DMS53 treated with DMSO at 0.1 percent for 48 hours (cell line): ENCODE data around the gene DDX49.

Experiments
- DNase-seq: peaks from one replicate; lab custom pipeline; 2025; ENCODE audit not compliant: unreplicated experiment; lab: John Stamatoyannopoulos, UW

Gene DDX49

GRCh38 chr19:18919086-18919899 lies at the start of gene DDX49, which contains the start of gene COPE:
Gene DDX49, plus strand, starts transcription at chr19:18919715. Its CDS starts 27 bp downstream, at chr19:18919742.
Gene COPE, minus strand, starts transcription at chr19:18919387. Its CDS starts 39 bp downstream, at chr19:18919348.
- peak; percentile 96 for DNase-seq

- DNase-seq: no peak
Measured at GRCh38 chr19:18869781-18870530, 49.6 kb upstream of the DDX49 start.

- DNase-seq: no peak
Measured at GRCh38 chr19:18870531-18871172, 48.9 kb upstream of the DDX49 start.

- no peak for DNase-seq
Measured at GRCh38 chr19:18871543-18871942, 48.0 kb upstream of the DDX49 start.

- no peak for DNase-seq
Measured at GRCh38 chr19:18875726-18876125, 43.8 kb upstream of the DDX49 start.

- DNase-seq: no peak
Measured at GRCh38 chr19:18876865-18877264, 42.6 kb upstream of the DDX49 start.

- DNase-seq: no peak
Measured at GRCh38 chr19:18878058-18878797, 41.3 kb upstream of the DDX49 start.

GRCh38 chr19:18878858-18879578 lies 40.5 kb upstream of the DDX49 start:
- peak; percentile 42 for DNase-seq

GRCh38 chr19:18879579-18880373 lies 39.7 kb upstream of the DDX49 start:
- no peak for DNase-seq

- DNase-seq: no peak
Measured at GRCh38 chr19:18881491-18881890, 38.0 kb upstream of the DDX49 start.

- no peak for DNase-seq
Measured at GRCh38 chr19:18883526-18884304, 35.8 kb upstream of the DDX49 start.

GRCh38 chr19:18886972-18887371 lies 32.5 kb upstream of the DDX49 start:
- DNase-seq: no peak

GRCh38 chr19:18889949-18890745 lies 29.4 kb upstream of the DDX49 start:
- no peak for DNase-seq

- no peak for DNase-seq
Measured at GRCh38 chr19:18893587-18894253, 25.8 kb upstream of the DDX49 start.

GRCh38 chr19:18894254-18895037 lies 25.1 kb upstream of the DDX49 start:
- no peak for DNase-seq

GRCh38 chr19:18895038-18895823 lies 24.3 kb upstream of the DDX49 start:
- DNase-seq: no peak
